HT1080 (cell line): Measurements from ENCODE around the gene CDH2. TPM values are rescaled to one million over a fixed set of nuclear protein-coding genes. Genes with fewer than 3 reads are reported as not detected.
"Not testable (repeated sequence)": the region's sequence is repeated elsewhere in the genome, so short reads cannot be mapped to it uniquely, and the experiment has no call there.

Experiments
- DNase-seq: peaks from one replicate; pipeline ENCODE4 v3.0.0-alpha.2; 2015; ENCODE audit warnings: low read depth
- total RNA-seq: library from RNA; depleted of rRNA; stranded (reverse); fragments of >200 nt; shearing (Covaris generic); gene quantifications from 2 replicates; pipeline ENCODE4 v1.2.3, GENCODE V29; 2014

Gene CDH2
- total RNA-seq, 1 experiment from 2014 or later: 60.4 TPM

GRCh38 chr18:27922780-27923179 lies 254.2 kb downstream of the CDH2 start:
- no peak for DNase-seq

- peak; percentile 89 for DNase-seq
Measured at GRCh38 chr18:27921904-27922751, 254.8 kb downstream of the CDH2 start.

- peak; percentile 43 for DNase-seq
Measured at GRCh38 chr18:27921392-27921791, 255.5 kb downstream of the CDH2 start.

- DNase-seq: no peak
Measured at GRCh38 chr18:27920836-27921235, 256.1 kb downstream of the CDH2 start.

- not testable (repeated sequence) for DNase-seq
Measured at GRCh38 chr18:27906189-27906588, 270.7 kb downstream of the CDH2 start.

GRCh38 chr18:27903906-27904305 lies 273.0 kb downstream of the CDH2 start:
- DNase-seq: no peak

- no peak for DNase-seq
Measured at GRCh38 chr18:27901424-27902226, 275.3 kb downstream of the CDH2 start.
